ENCODE data around the gene REEP6. TPM values are rescaled to one million over a fixed set of nuclear protein-coding genes. Genes with fewer than 3 reads are reported as not detected.
A peak's percentile ranks its signal among the peaks of the same experiment; 100 is the strongest.

The REEP6 gene
- total and polyA plus RNA-seq, 5 donors from 2014 or later, result 1.3 to 3.3 (median 2.2) TPM

GRCh38 chr19:1486720-1487575 lies 4.0 kb upstream of the REEP6 start:
- peak overlapping the region in 1 of 4 donors; percentile 82 for H3K4me3 Mint-ChIP-seq
- no peak overlapping the region for H3K27ac Mint-ChIP-seq
- Histone ChIP-seq H3K27ac (ENCODE audit: insufficient read depth, low read length, poor library complexity, severe bottlenecking) (no peak overlapping the region), H3K4me1 (ENCODE audit: control insufficient read depth, insufficient read depth, low read length, poor library complexity, severe bottlenecking) (peaks cover 18% of the 10 kb centered on the region), H3K27me3 (ENCODE audit: control insufficient read depth, insufficient read depth, low read length) (no peaks in the 10 kb centered on the region), H3K36me3 (ENCODE audit: control insufficient read depth, insufficient read depth, low read length) (no peaks in the 10 kb centered on the region), H3K4me3 (ENCODE audit: low read depth, low read length) (no peak overlapping the region), H3K9me3 (ENCODE audit: control insufficient read depth in 2 of 2, low read length in 2 of 2) (no peaks in the 10 kb centered on the region)
- no peak for DNase-seq
- H3K9me3 Mint-ChIP-seq, result no peaks in the 10 kb centered on the region
- no peaks in the 10 kb centered on the region for H3K36me3 Mint-ChIP-seq
- ATAC-seq (ENCODE audit: low read depth in 2 of 2), result no peak
- peaks cover 0 to 17% (median 5%) of the 10 kb centered on the region in 4 donors for H3K4me1 Mint-ChIP-seq
- peaks cover 12% of the 10 kb centered on the region for H3K27me3 Mint-ChIP-seq

- peaks cover 0 to 18% (median 5%) of the 10 kb centered on the region in 4 donors for H3K4me1 Mint-ChIP-seq
- Histone ChIP-seq H3K4me3 (ENCODE audit: low read depth, low read length) (no peak overlapping the region), H3K36me3 (ENCODE audit: control insufficient read depth, insufficient read depth, low read length) (no peaks in the 10 kb centered on the region), H3K4me1 (ENCODE audit: control insufficient read depth, insufficient read depth, low read length, poor library complexity, severe bottlenecking) (peaks cover 18% of the 10 kb centered on the region), H3K27ac (ENCODE audit: insufficient read depth, low read length, poor library complexity, severe bottlenecking) (no peak overlapping the region), H3K9me3 (ENCODE audit: control insufficient read depth in 2 of 2, low read length in 2 of 2) (no peaks in the 10 kb centered on the region), H3K27me3 (ENCODE audit: control insufficient read depth, insufficient read depth, low read length) (no peaks in the 10 kb centered on the region)
- H3K27ac Mint-ChIP-seq, result no peak overlapping the region
- ATAC-seq (ENCODE audit: low read depth in 2 of 2) (no peak), DNase-seq (no peak)
- H3K9me3 Mint-ChIP-seq, result no peaks in the 10 kb centered on the region
- H3K27me3 Mint-ChIP-seq, result peaks cover 12% of the 10 kb centered on the region
- H3K4me3 Mint-ChIP-seq, result no peak overlapping the region
- H3K36me3 Mint-ChIP-seq, result no peaks in the 10 kb centered on the region
These were observed 3.3 kb upstream of the REEP6 start for GRCh38 chr19:1487576-1488281.

GRCh38 chr19:1488282-1488601 lies 2.7 kb upstream of the REEP6 start:
- H3K4me3 Mint-ChIP-seq, result no peak overlapping the region
- ATAC-seq (ENCODE audit: low read depth in 2 of 2) (no peak), DNase-seq (no peak)
- Histone ChIP-seq H3K9me3 (ENCODE audit: control insufficient read depth in 2 of 2, low read length in 2 of 2) (no peaks in the 10 kb centered on the region), H3K27ac (ENCODE audit: insufficient read depth, low read length, poor library complexity, severe bottlenecking) (no peak overlapping the region), H3K4me3 (ENCODE audit: low read depth, low read length) (no peak overlapping the region), H3K36me3 (ENCODE audit: control insufficient read depth, insufficient read depth, low read length) (no peaks in the 10 kb centered on the region), H3K27me3 (ENCODE audit: control insufficient read depth, insufficient read depth, low read length) (no peaks in the 10 kb centered on the region), H3K4me1 (ENCODE audit: control insufficient read depth, insufficient read depth, low read length, poor library complexity, severe bottlenecking) (peaks cover 18% of the 10 kb centered on the region)
- no peak overlapping the region for H3K27ac Mint-ChIP-seq
- no peaks in the 10 kb centered on the region for H3K9me3 Mint-ChIP-seq
- H3K27me3 Mint-ChIP-seq, result peaks cover 12% of the 10 kb centered on the region
- H3K4me1 Mint-ChIP-seq, result peaks cover 0 to 18% (median 5%) of the 10 kb centered on the region in 4 donors
- no peaks in the 10 kb centered on the region for H3K36me3 Mint-ChIP-seq

- Histone ChIP-seq H3K27ac (ENCODE audit: insufficient read depth, low read length, poor library complexity, severe bottlenecking) (peak overlapping the region; percentile 17), H3K4me3 (ENCODE audit: low read depth, low read length) (no peak overlapping the region), H3K36me3 (ENCODE audit: control insufficient read depth, insufficient read depth, low read length) (no peaks in the 10 kb centered on the region), H3K27me3 (ENCODE audit: control insufficient read depth, insufficient read depth, low read length) (no peaks in the 10 kb centered on the region), H3K9me3 (ENCODE audit: control insufficient read depth in 2 of 2, low read length in 2 of 2) (no peaks in the 10 kb centered on the region), H3K4me1 (ENCODE audit: control insufficient read depth, insufficient read depth, low read length, poor library complexity, severe bottlenecking) (peaks cover 18% of the 10 kb centered on the region)
- DNase-seq, result peak in 1 of 3 donors; percentile 40
- ATAC-seq (ENCODE audit: low read depth in 2 of 2), result no peak
- no peak overlapping the region for H3K27ac Mint-ChIP-seq
- H3K4me3 Mint-ChIP-seq, result peak overlapping the region; percentile 51 to 86 (median 74)
- H3K4me1 Mint-ChIP-seq, result peaks cover 0 to 18% (median 5%) of the 10 kb centered on the region in 4 donors
- H3K27me3 Mint-ChIP-seq, result peaks cover 12% of the 10 kb centered on the region
- no peaks in the 10 kb centered on the region for H3K36me3 Mint-ChIP-seq
- H3K9me3 Mint-ChIP-seq, result no peaks in the 10 kb centered on the region
These were observed 1.3 kb upstream of the REEP6 start for GRCh38 chr19:1489463-1490310.

- H3K4me1 ChIP-seq (ENCODE audit: control insufficient read depth, insufficient read depth, low read length, poor library complexity, severe bottlenecking), result peaks cover 18% of the 10 kb centered on the region
- H3K36me3 Mint-ChIP-seq, result no peaks in the 10 kb centered on the region
- H3K4me1 Mint-ChIP-seq, result peaks cover 0 to 18% (median 5%) of the 10 kb centered on the region in 4 donors
- DNase-seq, result peak; percentile 95 to 99 (median 98)
- no peaks in the 10 kb centered on the region for H3K36me3 ChIP-seq (ENCODE audit: control insufficient read depth, insufficient read depth, low read length)
- H3K27me3 ChIP-seq (ENCODE audit: control insufficient read depth, insufficient read depth, low read length), result no peaks in the 10 kb centered on the region
- peak within 1 kb of the TSS in 2 of 3 donors; percentile 89 to 94 for H3K27ac Mint-ChIP-seq
- peak within 1 kb of the TSS; percentile 76 for H3K4me3 ChIP-seq (ENCODE audit: low read depth, low read length)
- no peaks in the 10 kb centered on the region for H3K9me3 ChIP-seq (ENCODE audit: control insufficient read depth in 2 of 2, low read length in 2 of 2)
- H3K27me3 Mint-ChIP-seq, result peaks cover 12% of the 10 kb centered on the region
- no peaks in the 10 kb centered on the region for H3K9me3 Mint-ChIP-seq
- H3K27ac ChIP-seq (ENCODE audit: insufficient read depth, low read length, poor library complexity, severe bottlenecking), result peak within 1 kb of the TSS; percentile 17
- peak within 1 kb of the TSS; percentile 86 to 91 (median 88) for H3K4me3 Mint-ChIP-seq
- ATAC-seq (ENCODE audit: low read depth in 2 of 2), result peak; percentile 85 to 87
These were observed 469 bp upstream of the REEP6 start, which contains the start of gene PCSK4 for GRCh38 chr19:1490311-1491113. Gene PCSK4 (minus strand): TSS chr19:1490350. CDS start chr19:1490346, 4 bp downstream.

GRCh38 chr19:1491849-1492170 lies 829 bp downstream of the REEP6 start:
- no peak for DNase-seq
- H3K36me3 Mint-ChIP-seq, result no peaks in the 10 kb centered on the region

More at GRCh38 chr19:1491849-1492170, 829 bp downstream of the REEP6 start:
- no peak for ATAC-seq (ENCODE audit: low read depth in 2 of 2)
- Histone ChIP-seq H3K27me3 (ENCODE audit: control insufficient read depth, insufficient read depth, low read length) (no peaks in the 10 kb centered on the region), H3K9me3 (ENCODE audit: control insufficient read depth in 2 of 2, low read length in 2 of 2) (no peaks in the 10 kb centered on the region), H3K36me3 (ENCODE audit: control insufficient read depth, insufficient read depth, low read length) (no peaks in the 10 kb centered on the region), H3K4me3 (ENCODE audit: low read depth, low read length) (no peak overlapping the region), H3K4me1 (ENCODE audit: control insufficient read depth, insufficient read depth, low read length, poor library complexity, severe bottlenecking) (peaks cover 18% of the 10 kb centered on the region), H3K27ac (ENCODE audit: insufficient read depth, low read length, poor library complexity, severe bottlenecking) (no peak overlapping the region)
- Mint-ChIP-seq H3K27ac (peak overlapping the region; percentile 20 to 58 (median 46)), H3K4me3 (peak overlapping the region; percentile 67 to 92 (median 82)), H3K4me1 (peaks cover 0 to 18% (median 5%) of the 10 kb centered on the region in 4 donors), H3K27me3 (peaks cover 12% of the 10 kb centered on the region), H3K9me3 (no peaks in the 10 kb centered on the region)
